HG03135 (cell line): ENCODE results near the gene FHIT.

Source experiments
- ATAC-seq: cut with Tn5 transposase; IDR thresholded peaks from one replicate; pipeline ENCODE4 v1.9.1; 2021; ENCODE audit warnings: mild to moderate bottlenecking, moderate library complexity; ENCODE audit not compliant: unreplicated experiment

Gene FHIT

GRCh38 chr3:59769127-59769750, 1482.0 kb downstream of the FHIT start:
- ATAC-seq, result no peak

- no peak for ATAC-seq
Observed at GRCh38 chr3:59766200-59766872, 1484.9 kb downstream of the FHIT start.

DNA sequence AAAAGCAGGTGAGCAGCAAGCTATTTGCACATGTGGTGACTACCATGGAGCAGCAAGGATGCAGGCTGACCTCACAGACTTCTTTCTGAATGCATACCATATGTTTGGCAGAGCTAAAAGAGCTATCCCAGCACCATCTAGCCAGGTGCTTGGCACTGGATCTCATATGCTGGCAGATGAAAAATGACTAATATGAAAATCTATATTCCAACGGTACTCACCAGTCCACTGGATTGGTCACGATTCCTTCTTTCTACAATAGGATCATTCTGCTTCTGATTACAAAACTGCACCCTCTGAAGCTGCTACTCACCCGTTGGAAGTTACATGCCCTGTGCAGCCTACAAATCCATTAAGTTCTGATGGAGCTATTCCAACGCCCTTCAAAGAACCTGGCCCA, 1487.1 kb downstream of the FHIT start:
- no peak for ATAC-seq

DNA sequence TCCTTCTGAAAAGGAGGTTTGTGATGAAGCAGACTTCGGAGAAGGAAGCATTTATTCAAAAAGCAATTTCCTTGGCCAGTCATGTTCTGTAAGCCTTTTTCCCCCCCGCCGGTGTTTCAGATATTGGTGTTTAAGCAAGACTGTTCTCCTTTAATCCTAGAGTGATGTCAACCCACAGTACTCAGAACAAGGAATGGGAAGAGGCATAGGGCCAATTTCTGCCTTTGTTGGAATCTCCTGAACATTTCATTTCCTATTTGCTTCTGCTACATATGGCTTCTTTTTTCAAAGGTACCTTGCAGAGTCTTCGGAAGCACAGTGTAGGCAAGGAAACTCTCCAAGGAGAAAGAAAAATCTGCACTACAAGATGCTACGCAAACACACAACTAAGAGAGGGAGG, 1488.3 kb downstream of the FHIT start:
- no peak for ATAC-seq

DNA sequence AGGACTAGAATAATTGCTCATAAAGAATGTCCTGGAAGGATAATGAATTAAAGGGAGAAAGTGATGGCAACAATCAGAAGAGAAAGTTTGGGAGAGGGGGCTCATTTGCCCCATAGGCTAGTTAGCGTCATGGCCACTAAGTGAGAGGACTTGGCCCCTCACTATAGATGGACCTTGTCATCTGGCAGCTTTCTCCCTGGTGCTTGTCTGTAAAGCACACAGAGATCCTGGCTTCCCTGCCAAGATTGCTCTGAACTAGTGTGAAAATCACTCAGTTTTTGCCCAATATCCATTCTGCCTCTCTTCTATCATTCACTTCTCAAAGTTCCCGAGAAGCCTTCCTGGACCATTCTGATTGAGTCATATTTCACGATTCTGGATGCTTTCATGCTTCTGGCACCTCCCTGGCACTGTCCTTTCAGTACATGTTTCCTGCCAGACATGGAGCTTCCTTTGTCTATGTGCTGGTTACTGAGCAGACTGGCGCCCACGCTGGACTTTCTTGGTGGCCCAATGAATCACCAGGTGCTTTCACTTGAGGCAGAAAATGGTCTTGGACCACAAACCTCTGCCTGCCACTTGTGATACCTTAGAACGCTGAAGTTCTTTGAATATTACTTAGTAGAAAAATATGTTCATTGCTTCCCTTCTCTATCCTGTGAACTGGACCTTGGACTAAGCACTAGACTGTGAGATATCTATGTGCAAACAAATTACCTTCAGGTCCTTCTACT, 1491.8 kb downstream of the FHIT start:
- no peak for ATAC-seq

GRCh38 chr3:59758672-59759071, 1492.6 kb downstream of the FHIT start:
- no peak for ATAC-seq

- no peak for ATAC-seq
Observed at GRCh38 chr3:59756934-59757333, 1494.3 kb downstream of the FHIT start.

DNA sequence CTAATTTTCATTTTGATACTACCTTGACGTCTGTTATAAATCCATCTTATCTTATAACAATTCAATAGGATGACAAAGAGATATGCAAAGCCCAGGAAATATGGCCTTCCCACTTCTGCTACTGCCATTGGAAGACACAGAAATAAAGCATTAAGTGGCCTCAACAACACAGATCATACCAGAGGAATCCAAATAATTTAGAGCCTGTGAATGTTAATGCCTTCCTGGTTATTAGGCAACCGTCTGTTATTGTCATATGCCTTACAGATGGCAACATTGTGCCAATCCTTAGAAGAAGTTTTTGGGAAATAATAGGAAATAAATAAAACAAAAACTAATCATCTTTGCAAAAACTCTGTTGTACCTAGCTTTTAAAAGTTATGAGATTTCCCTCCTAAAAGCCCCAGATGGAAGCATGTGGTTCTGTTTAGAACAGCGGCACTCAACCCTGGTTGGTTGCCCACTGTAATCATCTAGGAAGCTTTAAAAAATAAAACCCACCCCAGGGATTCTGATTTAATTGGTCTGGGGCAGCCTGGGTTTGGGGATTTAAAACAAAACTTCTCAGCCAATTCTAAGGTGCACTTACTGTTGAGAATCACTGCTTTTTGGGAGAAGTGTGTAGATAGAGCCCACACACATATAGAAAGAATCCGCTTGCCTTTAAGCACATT, 1496.7 kb downstream of the FHIT start:
- no peak for ATAC-seq

GRCh38 chr3:59753808-59754450, 1497.3 kb downstream of the FHIT start:
- no peak for ATAC-seq

GRCh38 chr3:59752925-59753324, 1498.3 kb downstream of the FHIT start:
- ATAC-seq, result no peak

GRCh38 chr3:59751606-59752005, 1499.6 kb downstream of the FHIT start:
- no peak for ATAC-seq

- ATAC-seq, result no peak
Observed at GRCh38 chr3:59750391-59750790, 1500.9 kb downstream of the FHIT start.

DNA sequence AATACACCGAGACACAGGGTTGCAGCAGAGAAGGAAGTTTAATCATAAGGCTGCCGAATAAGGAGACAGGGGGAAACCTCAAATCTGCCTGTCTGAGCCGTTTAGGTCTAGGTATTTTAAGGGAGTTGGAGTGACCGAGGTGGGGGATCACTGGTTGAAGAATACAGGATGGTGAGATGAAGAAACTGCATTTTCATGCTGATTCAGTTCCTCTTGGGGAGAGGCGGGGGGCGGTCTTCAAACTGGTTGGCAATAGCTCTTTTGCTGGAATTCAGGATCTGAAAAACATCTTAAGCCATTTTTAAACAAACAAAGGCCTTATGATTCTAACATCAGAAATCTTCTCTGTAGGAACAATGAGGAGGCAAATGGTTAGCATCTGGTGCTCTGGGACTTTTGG, 1502.0 kb downstream of the FHIT start:
- no peak for ATAC-seq

DNA sequence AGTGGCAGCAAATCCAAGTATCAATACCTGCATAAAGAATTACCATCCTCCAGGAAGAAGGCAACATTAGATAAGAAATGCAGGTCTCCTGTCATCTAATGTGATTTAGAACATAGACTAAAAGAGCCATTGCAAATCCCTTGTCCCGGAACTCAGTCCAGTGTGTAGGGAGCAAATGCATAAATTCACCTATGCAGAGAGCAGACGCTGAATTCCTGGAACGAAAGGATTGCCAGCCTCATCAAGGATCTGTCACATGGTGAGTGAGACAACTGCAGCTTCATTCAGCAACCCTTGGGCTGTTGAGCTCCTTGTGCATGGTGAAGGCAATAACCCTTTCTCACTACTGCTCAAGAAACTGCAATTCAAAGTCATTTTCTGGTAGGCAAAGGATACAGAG, 1504.7 kb downstream of the FHIT start:
- ATAC-seq, result no peak

DNA sequence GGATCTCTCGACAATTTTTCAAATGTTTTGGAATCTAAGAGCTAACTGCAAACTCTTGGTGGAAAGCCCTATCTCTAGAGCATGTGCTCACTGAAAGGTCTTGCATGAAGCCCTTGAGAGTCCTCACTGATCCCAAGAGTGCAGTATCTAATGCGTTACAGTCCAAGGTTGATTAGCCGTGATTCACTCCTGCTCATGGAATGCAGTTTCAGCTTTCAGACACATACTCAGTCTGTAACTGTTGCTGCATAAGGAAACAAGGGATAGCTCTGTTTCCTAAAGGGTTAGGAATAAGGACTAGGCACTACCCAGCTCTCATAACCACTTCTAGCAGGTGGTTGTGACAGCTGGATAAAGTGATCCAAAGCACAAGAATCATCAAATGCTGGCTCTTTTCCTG, 1514.0 kb downstream of the FHIT start:
- ATAC-seq, result no peak

DNA sequence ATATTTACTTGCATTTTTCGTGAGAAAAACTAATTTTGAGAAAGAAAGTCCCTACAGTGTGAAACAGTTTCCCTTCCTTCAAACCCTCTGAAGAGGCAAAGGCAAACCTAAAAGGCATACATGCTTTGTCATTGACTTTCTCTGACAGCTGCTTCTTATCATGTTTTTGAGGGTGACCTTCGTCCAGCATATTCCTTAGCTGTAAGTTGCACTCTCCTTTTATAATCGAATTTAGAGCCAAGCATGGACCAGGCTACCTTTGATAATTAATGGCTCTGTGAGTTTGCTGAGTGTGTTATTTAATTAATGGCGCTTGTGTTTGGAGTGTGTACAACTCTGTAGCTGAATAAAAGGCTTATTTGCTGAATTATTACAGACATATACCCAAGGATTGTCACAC, 1517.2 kb downstream of the FHIT start:
- ATAC-seq, result no peak

DNA sequence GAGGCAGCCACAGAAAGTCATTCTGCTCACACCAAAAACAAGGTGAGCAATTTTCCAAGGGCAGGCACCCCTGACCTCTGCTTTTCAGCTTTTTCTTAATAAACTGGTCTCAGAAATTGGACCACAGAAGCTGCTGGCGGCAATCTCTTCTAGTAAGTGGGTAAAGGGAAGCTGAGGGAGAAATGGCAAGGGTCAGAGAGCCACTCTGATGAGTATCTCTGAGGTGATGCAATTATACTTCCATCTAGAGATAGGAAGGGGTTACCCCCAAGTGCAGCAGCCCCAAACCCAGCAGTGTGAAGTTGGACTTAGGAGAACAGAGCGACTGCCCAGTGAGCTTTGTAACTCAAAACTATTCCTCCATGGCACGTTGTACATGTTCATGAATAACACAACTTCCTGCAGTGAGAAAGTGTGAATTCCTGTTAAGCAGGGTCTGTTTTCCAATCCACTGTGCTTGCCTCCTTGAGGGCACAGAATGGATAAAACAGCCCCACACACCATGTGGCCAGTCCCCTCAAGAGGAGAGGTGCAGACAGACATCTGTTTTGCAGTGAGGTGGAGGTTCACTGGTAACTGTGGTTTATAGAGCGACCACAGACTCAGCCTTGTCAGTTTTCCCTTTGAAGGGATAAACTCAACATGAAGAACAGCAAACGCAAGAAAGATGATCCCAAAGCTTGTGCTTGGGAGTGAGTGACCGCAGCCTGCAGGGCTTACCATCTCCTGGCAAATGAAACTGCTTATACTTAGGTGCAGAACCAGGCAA, 1518.0 kb downstream of the FHIT start:
- ATAC-seq, result no peak

DNA sequence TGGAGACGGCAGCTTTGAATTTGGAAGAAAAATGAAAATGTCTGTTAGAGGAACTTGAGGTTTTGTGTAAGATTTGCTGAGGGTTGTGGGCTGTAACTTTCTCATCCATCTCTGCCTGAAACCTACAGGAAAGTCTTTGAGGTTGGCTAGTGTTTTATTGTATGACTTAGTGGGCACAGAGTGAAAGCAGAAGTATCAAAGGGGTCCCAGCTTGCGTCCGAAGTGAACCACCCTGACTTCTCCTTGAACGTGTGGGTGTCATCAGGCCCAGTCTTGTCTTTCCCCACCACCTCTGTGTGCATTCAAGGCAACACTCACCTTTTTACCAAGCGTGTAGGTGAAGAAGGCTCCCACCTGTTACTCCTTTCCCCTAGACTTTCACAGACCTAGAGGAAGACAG, 1519.3 kb downstream of the FHIT start:
- peak; percentile 58 for ATAC-seq

DNA sequence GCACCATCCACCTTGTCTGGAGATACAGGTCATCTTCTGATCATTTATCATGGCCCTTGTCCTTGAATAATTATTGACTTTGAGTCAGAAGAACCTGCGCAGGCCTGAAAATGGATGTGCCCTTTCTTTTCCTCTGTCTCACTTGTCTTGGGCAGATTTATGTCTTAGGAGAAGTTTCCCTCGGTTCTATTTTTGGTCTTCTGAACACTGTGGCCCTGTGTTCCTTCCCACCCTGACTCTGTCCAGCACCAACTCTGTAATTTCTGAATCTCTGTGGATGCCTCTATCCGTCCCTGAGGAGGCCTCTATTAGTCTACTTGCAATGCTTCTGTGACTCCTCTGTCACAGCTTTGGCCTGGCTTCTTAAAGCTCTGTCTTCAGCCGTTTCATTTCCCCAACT, 1520.7 kb downstream of the FHIT start:
- no peak for ATAC-seq

DNA sequence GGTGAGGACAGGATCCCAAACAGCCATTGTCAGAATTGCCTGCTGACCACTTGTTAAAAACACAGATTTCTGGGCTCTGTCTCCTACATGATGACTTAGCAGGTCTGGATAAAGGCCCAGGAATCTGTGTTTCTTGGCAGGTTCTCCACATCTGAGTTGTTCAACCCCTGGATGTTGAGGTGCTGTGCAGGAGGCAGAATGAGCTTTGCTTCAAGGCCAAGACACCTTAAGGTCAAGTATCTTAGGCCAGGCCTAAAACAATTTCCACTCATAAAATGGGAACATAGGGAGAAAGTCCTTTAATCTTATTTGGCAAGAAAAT, 1522.7 kb downstream of the FHIT start:
- no peak for ATAC-seq
